HepG2 (cell line): ENCODE measurements around the gene PALM. TPM values are rescaled to one million over a fixed set of nuclear protein-coding genes. Genes with fewer than 3 reads are reported as not detected.

Experiments used
- AGO1 ChIP-seq: fragments of 200-400 bp; formaldehyde crosslinking; IDR thresholded peaks from 2 replicates; pipeline ENCODE4 v1.6.1; 2017; ENCODE audit warnings: mild to moderate bottlenecking, low read depth, low read length, moderate library complexity; ENCODE audit not compliant: poor library complexity, severe bottlenecking
- FOXK1 ChIP-seq: sonication (generic); formaldehyde crosslinking; IDR thresholded peaks from 2 replicates; pipeline ENCODE4 v1.4.0; 2020; ENCODE audit warnings: low read depth, missing genetic modification reagents, borderline replicate concordance
- GZF1 ChIP-seq: sonication (generic); formaldehyde crosslinking; IDR thresholded peaks from 2 replicates; pipeline ENCODE4 v1.5.1; 2020; ENCODE audit warnings: mild to moderate bottlenecking, missing genetic modification reagents
- HMG20A ChIP-seq: IDR thresholded peaks from 2 replicates; pipeline ENCODE4 v1.6.1; 2016; ENCODE audit warnings: borderline replicate concordance
- JARID2 ChIP-seq: sonication (generic); formaldehyde crosslinking; IDR thresholded peaks from 2 replicates; pipeline ENCODE4 v1.8.1; 2023; ENCODE audit warnings: missing genetic modification reagents, inconsistent platforms; ENCODE audit not compliant: insufficient replicate concordance
- MEF2D ChIP-seq: sonication (generic); formaldehyde crosslinking; IDR thresholded peaks from 2 replicates; pipeline ENCODE4 v1.5.1; 2020; ENCODE audit warnings: mild to moderate bottlenecking, missing genetic modification reagents
- SETDB1 ChIP-seq: sonication (generic); formaldehyde crosslinking; IDR thresholded peaks from 2 replicates; pipeline ENCODE4 v1.5.1; 2020; ENCODE audit warnings: missing genetic modification reagents, mild to moderate bottlenecking, borderline replicate concordance
- SRSF1 ChIP-seq: fragments of 200-400 bp; formaldehyde crosslinking; optimal IDR thresholded peaks from 2 replicates; pipeline ENCODE3; 2017; ENCODE audit warnings: mild to moderate bottlenecking, low read depth, low read length, moderate library complexity
- THAP11 ChIP-seq: IDR thresholded peaks from 2 replicates; pipeline ENCODE4 v1.6.1; 2016; ENCODE audit warnings: missing biosample characterization, missing genetic modification reagents
- ZBTB3 ChIP-seq: sonication (generic); formaldehyde crosslinking; IDR thresholded peaks from 2 replicates; pipeline ENCODE4 v1.4.0; 2020; ENCODE audit warnings: low read depth, mild to moderate bottlenecking, moderate library complexity, missing genetic modification reagents, borderline replicate concordance
- ZNF20 ChIP-seq: sonication (generic); formaldehyde crosslinking; IDR thresholded peaks from 2 replicates; pipeline ENCODE4 v1.4.0; 2020; ENCODE audit warnings: mild to moderate bottlenecking, moderate library complexity, missing genetic modification reagents
- polyA plus RNA-seq, 8 experiments: library from polyadenylated mRNA; depleted of rRNA in 3 of 8; stranded (reverse) in 7 of 8; unstranded in 1 of 8; fragments of >200 nt; fragmentation: Illumina TruSeq in 4 of 8; extraction: Trizol in 4 of 8; gene quantifications; 2 replicates each; pipeline versions ENCODE4 v1.2.1 to v1.2.3, GENCODE V29; 2011 to 2016; ENCODE audit warnings: low read depth in 4 of 8, missing spikeins in 1 of 8, mixed read lengths in 1 of 8; ENCODE audit not compliant: insufficient read depth in 1 of 8
- total RNA-seq, 5 experiments: library from RNA; depleted of rRNA; stranded (reverse); fragments of >200 nt; fragmentation: Illumina TruSeq; extraction: Trizol; gene quantifications; 2 replicates each; pipeline ENCODE4 v1.2.3, GENCODE V29; 2016; ENCODE audit warnings: low read depth in 1 of 5
- TF ChIP-seq, protein P1 (sequence below): sonication (generic); formaldehyde crosslinking; IDR thresholded peaks from 2 replicates; pipeline ENCODE4 v1.4.0; 2020; ENCODE audit warnings: missing genetic modification reagents, borderline replicate concordance
- TF ChIP-seq, protein P2 (sequence below): sonication (generic); formaldehyde crosslinking; IDR thresholded peaks from 2 replicates; pipeline ENCODE4 v1.8.0; 2022; ENCODE audit warnings: low read depth, missing genetic modification reagents
- TF ChIP-seq, protein P3 (sequence below): sonication (generic); formaldehyde crosslinking; IDR thresholded peaks from 2 replicates; pipeline ENCODE4 v1.4.0; 2020; ENCODE audit warnings: missing genetic modification reagents
- TF ChIP-seq, protein P4 (sequence below): sonication (generic); formaldehyde crosslinking; IDR thresholded peaks from 2 replicates; pipeline ENCODE4 v1.8.1; 2023; ENCODE audit warnings: mild to moderate bottlenecking, inconsistent platforms, moderate library complexity, missing genetic modification reagents, borderline replicate concordance
- TF ChIP-seq, protein P5 (sequence below): IDR thresholded peaks from 2 replicates; pipeline ENCODE4 v1.6.1; 2016; ENCODE audit warnings: low read depth, borderline replicate concordance
- TF ChIP-seq, protein P6 (sequence below): sonication (generic); formaldehyde crosslinking; IDR thresholded peaks from 2 replicates; pipeline ENCODE4 v1.4.0; 2020; ENCODE audit warnings: low read depth, mild to moderate bottlenecking, missing genetic modification reagents

PALM gene
- total and polyA plus RNA-seq, 2 of the 13 experiments (the other 11 are each of a cell fraction or from before 2014, with no cell fraction given), result 4.0 to 9.7 TPM

DNA sequence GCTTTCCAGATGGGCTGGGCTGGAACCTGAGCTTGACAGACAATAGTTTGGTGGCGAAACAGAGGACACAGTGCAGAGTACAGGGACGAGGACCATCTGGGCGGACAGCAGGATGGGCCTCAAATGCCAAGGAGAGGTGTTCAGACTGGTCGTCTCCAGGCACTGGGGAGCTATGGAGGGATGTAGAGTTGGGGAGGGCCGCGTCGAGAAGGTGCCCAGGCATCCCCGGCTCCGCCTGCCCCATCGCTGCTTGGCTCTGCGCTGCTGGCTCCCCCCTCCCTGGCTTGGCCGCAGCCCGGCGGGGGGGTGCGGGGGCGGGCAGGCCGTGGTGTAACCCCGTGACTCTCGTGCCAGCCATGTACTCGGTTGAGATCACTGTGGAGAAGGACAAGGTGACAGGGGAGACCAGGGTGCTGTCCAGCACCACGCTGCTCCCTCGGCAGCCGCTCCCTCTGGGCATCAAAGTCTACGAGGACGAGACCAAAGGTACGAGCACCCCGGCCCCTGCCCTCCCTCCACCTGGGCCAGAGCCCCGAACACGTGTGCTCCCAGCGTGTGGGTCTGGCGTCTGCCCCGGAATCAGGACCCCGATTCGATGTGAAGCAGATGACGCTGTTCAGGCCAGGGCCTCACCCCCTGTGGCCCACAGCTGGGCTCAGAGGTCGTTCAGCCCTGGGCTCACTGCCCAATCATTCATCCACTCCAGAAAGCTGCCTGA, 31.4 kb downstream of the PALM start (continued):
- TF ChIP-seq, protein P1, sequence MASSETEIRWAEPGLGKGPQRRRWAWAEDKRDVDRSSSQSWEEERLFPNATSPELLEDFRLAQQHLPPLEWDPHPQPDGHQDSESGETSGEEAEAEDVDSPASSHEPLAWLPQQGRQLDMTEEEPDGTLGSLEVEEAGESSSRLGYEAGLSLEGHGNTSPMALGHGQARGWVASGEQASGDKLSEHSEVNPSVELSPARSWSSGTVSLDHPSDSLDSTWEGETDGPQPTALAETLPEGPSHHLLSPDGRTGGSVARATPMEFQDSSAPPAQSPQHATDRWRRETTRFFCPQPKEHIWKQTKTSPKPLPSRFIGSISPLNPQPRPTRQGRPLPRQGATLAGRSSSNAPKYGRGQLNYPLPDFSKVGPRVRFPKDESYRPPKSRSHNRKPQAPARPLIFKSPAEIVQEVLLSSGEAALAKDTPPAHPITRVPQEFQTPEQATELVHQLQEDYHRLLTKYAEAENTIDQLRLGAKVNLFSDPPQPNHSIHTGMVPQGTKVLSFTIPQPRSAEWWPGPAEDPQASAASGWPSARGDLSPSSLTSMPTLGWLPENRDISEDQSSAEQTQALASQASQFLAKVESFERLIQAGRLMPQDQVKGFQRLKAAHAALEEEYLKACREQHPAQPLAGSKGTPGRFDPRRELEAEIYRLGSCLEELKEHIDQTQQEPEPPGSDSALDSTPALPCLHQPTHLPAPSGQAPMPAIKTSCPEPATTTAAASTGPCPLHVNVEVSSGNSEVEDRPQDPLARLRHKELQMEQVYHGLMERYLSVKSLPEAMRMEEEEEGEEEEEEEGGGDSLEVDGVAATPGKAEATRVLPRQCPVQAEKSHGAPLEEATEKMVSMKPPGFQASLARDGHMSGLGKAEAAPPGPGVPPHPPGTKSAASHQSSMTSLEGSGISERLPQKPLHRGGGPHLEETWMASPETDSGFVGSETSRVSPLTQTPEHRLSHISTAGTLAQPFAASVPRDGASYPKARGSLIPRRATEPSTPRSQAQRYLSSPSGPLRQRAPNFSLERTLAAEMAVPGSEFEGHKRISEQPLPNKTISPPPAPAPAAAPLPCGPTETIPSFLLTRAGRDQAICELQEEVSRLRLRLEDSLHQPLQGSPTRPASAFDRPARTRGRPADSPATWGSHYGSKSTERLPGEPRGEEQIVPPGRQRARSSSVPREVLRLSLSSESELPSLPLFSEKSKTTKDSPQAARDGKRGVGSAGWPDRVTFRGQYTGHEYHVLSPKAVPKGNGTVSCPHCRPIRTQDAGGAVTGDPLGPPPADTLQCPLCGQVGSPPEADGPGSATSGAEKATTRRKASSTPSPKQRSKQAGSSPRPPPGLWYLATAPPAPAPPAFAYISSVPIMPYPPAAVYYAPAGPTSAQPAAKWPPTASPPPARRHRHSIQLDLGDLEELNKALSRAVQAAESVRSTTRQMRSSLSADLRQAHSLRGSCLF, result no peak
- TF ChIP-seq SETDB1 (CRISPR knock-in tag) (no peak), JARID2 (peak; percentile 90), GZF1 (CRISPR knock-in tag) (0 out of 2 replicates have a peak, but pooled peaks have one; percentile 45), FOXK1 (CRISPR knock-in tag) (peak; percentile 49; the same call in 1 of the 2 replicates), AGO1 (peak; percentile 24), SRSF1 (peak; percentile 88), THAP11 (peak; percentile 28; the same call in 1 of the 2 replicates), ZNF20 (no peak), HMG20A (no peak; the same call in 1 of the 2 replicates), MEF2D (CRISPR knock-in tag) (peak; percentile 70), ZBTB3 (no peak)
- TF ChIP-seq, protein P2, sequence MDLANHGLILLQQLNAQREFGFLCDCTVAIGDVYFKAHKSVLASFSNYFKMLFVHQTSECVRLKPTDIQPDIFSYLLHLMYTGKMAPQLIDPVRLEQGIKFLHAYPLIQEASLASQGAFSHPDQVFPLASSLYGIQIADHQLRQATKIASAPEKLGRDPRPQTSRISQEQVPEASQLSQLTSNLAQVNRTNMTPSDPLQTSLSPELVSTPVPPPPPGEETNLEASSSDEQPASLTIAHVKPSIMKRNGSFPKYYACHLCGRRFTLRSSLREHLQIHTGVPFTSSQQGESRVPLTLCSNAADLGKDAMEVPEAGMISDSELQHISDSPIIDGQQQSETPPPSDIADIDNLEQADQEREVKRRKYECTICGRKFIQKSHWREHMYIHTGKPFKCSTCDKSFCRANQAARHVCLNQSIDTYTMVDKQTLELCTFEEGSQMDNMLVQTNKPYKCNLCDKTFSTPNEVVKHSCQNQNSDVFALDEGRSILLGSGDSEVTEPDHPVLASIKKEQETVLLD (CRISPR knock-in tag), result no peak
- TF ChIP-seq, protein P3, sequence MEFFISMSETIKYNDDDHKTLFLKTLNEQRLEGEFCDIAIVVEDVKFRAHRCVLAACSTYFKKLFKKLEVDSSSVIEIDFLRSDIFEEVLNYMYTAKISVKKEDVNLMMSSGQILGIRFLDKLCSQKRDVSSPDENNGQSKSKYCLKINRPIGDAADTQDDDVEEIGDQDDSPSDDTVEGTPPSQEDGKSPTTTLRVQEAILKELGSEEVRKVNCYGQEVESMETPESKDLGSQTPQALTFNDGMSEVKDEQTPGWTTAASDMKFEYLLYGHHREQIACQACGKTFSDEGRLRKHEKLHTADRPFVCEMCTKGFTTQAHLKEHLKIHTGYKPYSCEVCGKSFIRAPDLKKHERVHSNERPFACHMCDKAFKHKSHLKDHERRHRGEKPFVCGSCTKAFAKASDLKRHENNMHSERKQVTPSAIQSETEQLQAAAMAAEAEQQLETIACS, result no peak
- TF ChIP-seq, protein P4, sequence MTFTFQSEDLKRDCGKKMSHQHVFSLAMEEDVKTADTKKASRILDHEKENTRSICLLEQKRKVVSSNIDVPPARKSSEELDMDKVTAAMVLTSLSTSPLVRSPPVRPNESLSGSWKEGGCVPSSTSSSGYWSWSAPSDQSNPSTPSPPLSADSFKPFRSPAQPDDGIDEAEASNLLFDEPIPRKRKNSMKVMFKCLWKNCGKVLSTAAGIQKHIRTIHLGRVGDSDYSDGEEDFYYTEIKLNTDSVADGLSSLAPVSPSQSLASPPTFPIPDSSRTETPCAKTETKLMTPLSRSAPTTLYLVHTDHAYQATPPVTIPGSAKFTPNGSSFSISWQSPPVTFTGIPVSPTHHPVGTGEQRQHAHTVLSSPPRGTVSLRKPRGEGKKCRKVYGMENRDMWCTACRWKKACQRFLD (CRISPR knock-in tag), result peak; percentile 49; the same call in 1 of the 2 replicates
- TF ChIP-seq, protein P5, sequence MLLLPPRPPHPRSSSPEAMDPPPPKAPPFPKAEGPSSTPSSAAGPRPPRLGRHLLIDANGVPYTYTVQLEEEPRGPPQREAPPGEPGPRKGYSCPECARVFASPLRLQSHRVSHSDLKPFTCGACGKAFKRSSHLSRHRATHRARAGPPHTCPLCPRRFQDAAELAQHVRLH (CRISPR knock-in tag), result peak; percentile 66; the same call in 1 of the 2 replicates
- TF ChIP-seq, protein P6, sequence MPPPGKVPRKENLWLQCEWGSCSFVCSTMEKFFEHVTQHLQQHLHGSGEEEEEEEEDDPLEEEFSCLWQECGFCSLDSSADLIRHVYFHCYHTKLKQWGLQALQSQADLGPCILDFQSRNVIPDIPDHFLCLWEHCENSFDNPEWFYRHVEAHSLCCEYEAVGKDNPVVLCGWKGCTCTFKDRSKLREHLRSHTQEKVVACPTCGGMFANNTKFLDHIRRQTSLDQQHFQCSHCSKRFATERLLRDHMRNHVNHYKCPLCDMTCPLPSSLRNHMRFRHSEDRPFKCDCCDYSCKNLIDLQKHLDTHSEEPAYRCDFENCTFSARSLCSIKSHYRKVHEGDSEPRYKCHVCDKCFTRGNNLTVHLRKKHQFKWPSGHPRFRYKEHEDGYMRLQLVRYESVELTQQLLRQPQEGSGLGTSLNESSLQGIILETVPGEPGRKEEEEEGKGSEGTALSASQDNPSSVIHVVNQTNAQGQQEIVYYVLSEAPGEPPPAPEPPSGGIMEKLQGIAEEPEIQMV (CRISPR knock-in tag), result peak; percentile 78; the same call in 1 of the 2 replicates
